Fibroblast of pulmonary artery (primary cell): ENCODE data around the gene C3orf22.
"Not testable (repeated sequence)": the region's sequence is repeated elsewhere in the genome, so short reads cannot be mapped to it uniquely, and the experiment has no call there.

ENCODE experiments used
- DNase-seq: peaks from one replicate; pipeline ENCODE4 v3.0.0-alpha.2; 2010; ENCODE audit warnings: low read depth
- H3K4me3 ChIP-seq: replicated peaks from 2 replicates; pipeline ENCODE4 v1.5.1; 2011; ENCODE audit warnings: low read depth, mild to moderate bottlenecking, control low read depth, low read length, moderate library complexity
- CTCF ChIP-seq: IDR thresholded peaks from 2 replicates; pipeline ENCODE4 v1.5.1; 2011; ENCODE audit warnings: mild to moderate bottlenecking, control low read depth, low read length, inconsistent platforms; ENCODE audit errors: missing control alignments

C3orf22 gene

GRCh38 chr3:126558336-126559071 is at the start of gene C3orf22:
TSS of gene C3orf22 (minus strand) at chr3:126558932. CDS start at chr3:126553390, 5,542 bp downstream.
- no peak for DNase-seq

GRCh38 chr3:126607214-126607908 is 48.6 kb upstream of the C3orf22 start:
- peak; percentile 62 for DNase-seq
- no peak for TF ChIP-seq CTCF

More at GRCh38 chr3:126558336-126559071, at the start of gene C3orf22:
- TF ChIP-seq CTCF: no peak
- no peak within 1 kb of the TSS for H3K4me3 ChIP-seq

GRCh38 chr3:126606001-126606400 is 47.3 kb upstream of the C3orf22 start:
- no peak for TF ChIP-seq CTCF
- DNase-seq: no peak
- H3K4me3 ChIP-seq: no peak overlapping the region

More at GRCh38 chr3:126607214-126607908, 48.6 kb upstream of the C3orf22 start:
- H3K4me3 ChIP-seq: no peak overlapping the region

GRCh38 chr3:126604691-126605090 is 46.0 kb upstream of the C3orf22 start:
- DNase-seq: no peak
- no peak for TF ChIP-seq CTCF
- no peak overlapping the region for H3K4me3 ChIP-seq

- no peak for DNase-seq
- no peak for TF ChIP-seq CTCF
- H3K4me3 ChIP-seq: no peak overlapping the region
Measured at GRCh38 chr3:126599101-126599500, 40.4 kb upstream of the C3orf22 start.

- not testable (repeated sequence) for DNase-seq, H3K4me3 ChIP-seq
Measured at GRCh38 chr3:126595479-126595878, 36.7 kb upstream of the C3orf22 start.

GRCh38 chr3:126591515-126591914 is 32.8 kb upstream of the C3orf22 start:
- not testable (repeated sequence) for H3K4me3 ChIP-seq, DNase-seq

- no peak for DNase-seq
- TF ChIP-seq CTCF: no peak
- H3K4me3 ChIP-seq: no peak overlapping the region
Measured at GRCh38 chr3:126582311-126582710, 23.6 kb upstream of the C3orf22 start.
